Aortic smooth muscle cell (primary cell): ENCODE measurements around the gene ICE2. TPM values are rescaled to one million over a fixed set of nuclear protein-coding genes. Genes with fewer than 3 reads are reported as not detected.

ENCODE experiments used
- total RNA-seq: library from RNA; depleted of rRNA; stranded (reverse); fragments of >200 nt; gene quantifications from 2 replicates; pipeline ENCODE4 v1.2.3, GENCODE V29; 2014

Gene ICE2, protein sequence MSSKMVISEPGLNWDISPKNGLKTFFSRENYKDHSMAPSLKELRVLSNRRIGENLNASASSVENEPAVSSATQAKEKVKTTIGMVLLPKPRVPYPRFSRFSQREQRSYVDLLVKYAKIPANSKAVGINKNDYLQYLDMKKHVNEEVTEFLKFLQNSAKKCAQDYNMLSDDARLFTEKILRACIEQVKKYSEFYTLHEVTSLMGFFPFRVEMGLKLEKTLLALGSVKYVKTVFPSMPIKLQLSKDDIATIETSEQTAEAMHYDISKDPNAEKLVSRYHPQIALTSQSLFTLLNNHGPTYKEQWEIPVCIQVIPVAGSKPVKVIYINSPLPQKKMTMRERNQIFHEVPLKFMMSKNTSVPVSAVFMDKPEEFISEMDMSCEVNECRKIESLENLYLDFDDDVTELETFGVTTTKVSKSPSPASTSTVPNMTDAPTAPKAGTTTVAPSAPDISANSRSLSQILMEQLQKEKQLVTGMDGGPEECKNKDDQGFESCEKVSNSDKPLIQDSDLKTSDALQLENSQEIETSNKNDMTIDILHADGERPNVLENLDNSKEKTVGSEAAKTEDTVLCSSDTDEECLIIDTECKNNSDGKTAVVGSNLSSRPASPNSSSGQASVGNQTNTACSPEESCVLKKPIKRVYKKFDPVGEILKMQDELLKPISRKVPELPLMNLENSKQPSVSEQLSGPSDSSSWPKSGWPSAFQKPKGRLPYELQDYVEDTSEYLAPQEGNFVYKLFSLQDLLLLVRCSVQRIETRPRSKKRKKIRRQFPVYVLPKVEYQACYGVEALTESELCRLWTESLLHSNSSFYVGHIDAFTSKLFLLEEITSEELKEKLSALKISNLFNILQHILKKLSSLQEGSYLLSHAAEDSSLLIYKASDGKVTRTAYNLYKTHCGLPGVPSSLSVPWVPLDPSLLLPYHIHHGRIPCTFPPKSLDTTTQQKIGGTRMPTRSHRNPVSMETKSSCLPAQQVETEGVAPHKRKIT
- total RNA-seq, result 23.5 and 24.1 TPM in 2 replicates

DNA sequence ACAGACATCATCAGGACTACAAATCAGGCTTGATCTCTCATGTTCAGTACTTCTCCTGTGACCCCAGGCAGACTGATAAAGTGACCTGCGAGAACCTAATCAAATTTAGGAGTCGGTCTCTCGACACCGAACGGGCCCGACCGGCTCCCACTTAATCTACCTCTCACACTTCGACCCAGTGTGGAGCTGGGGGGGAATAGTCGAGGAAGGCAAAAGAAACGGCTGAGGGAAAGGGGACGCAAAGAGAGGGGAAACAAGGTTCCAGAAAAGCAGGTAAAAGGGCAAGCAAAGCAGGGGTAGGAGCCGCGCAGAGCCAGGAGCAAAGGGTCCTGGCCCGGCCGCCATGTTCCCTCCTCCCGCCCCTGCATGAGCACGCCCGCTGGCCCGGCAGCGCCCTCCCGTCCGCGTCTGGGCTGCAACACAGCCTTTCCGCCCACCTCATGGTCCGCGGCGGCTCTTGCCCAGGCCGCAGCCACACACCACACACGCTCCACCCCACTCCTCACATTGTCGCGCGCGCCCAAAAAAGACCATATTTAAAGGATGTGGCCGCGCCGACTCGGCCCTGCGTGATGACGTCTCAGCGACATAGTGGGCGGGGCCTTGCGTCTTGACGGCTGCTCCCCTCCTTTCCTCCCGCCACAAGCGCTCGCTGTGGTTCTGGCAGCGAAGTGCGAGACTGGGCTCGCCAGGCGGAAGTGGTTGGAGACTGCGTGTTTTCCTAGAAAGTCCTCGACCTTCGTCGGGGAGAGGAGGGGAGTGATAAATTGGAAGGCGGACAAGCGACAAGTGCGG lies at the start of gene ICE2:
TSS of gene ICE2 (minus strand) at position 577 of the 795 bp plus-strand sequence. CDS start 1,165 bp downstream, outside the sequence.

GRCh38 chr15:60397772-60398445 lies 81.0 kb downstream of the ICE2 start, which contains the start of gene ANXA2:
Gene ANXA2, minus strand, starts transcription at chr15:60397986. Its CDS starts 11,911 bp downstream, at chr15:60386075.

Other genes starting within 250 kb of the ICE2 start
- 5,295 and 5,337 TPM in 2 replicates for gene ANXA2, start 81.2 kb downstream of the ICE2 start, total RNA-seq